Measurements from ENCODE around the gene PCDHGC3.

GRCh38 chr5:141437221-141437620 is 38.5 kb upstream of the PCDHGC3 start:
- TF ChIP-seq ELF4 (CRISPR knock-in tag; IDR thresholded peaks at IDR 0.05; ENCODE audit: low read depth), result no peak
- no peak for TF ChIP-seq RELA (CRISPR knock-in tag; IDR thresholded peaks at IDR 0.05; ENCODE audit: borderline replicate concordance)
- TF ChIP-seq CTCF (IDR thresholded peaks at IDR 0.05), result no peak
- no peak for TF ChIP-seq ESRRA (CRISPR knock-in tag; IDR thresholded peaks at IDR 0.05; ENCODE audit: borderline replicate concordance)
- TF ChIP-seq JAZF1 (CRISPR knock-in tag; IDR thresholded peaks at IDR 0.05), result no peak
- TF ChIP-seq ZNF423 (CRISPR knock-in tag; IDR thresholded peaks at IDR 0.05), result no peak
- TF ChIP-seq NFYB (CRISPR knock-in tag; conservative IDR thresholded peaks at IDR 0.05; ENCODE audit: low read depth), result no peak
- TF ChIP-seq GRHL2 (CRISPR knock-in tag; IDR thresholded peaks at IDR 0.05; ENCODE audit: insufficient replicate concordance, severe bottlenecking), result no peak

Data from WTC11 (cell line).